Tibial nerve (tissue), 4 donors: Measurements from ENCODE around the gene SIRPA. TPM values are rescaled to one million over a fixed set of nuclear protein-coding genes. Genes with fewer than 3 reads are reported as not detected.

ENCODE experiments used
- DNase-seq, 2 donors: peaks; one replicate each; pipeline ENCODE4 v3.0.0-alpha.2; 2019; ENCODE audit warnings: low spot score in 2 of 2
- H3K27ac ChIP-seq, 4 donors: fragments of 200-600 bp; sonication (generic) in 3 of 4; one replicate each; pipeline ENCODE4 v1.5.1; 2017 to 2019; ENCODE audit warnings: mild to moderate bottlenecking in 1 of 4
- H3K27me3 ChIP-seq, 2 donors: fragments of 200-600 bp; sonication (generic) in 1 of 2; one replicate each; pipeline versions ENCODE4 v1.5.1 to v1.6.0; 2017 to 2019
- H3K36me3 ChIP-seq, 3 donors: fragments of 200-600 bp; sonication (generic); one replicate each; pipeline ENCODE4 v1.5.1; 2018 to 2019
- H3K4me1 ChIP-seq, 4 donors: fragments of 200-600 bp; sonication (generic) in 3 of 4; one replicate each; pipeline ENCODE4 v1.5.1; 2017 to 2019
- H3K4me3 ChIP-seq, 4 donors: fragments of 200-600 bp; sonication (generic) in 3 of 4; one replicate each; pipeline ENCODE4 v1.5.1; 2017 to 2019; ENCODE audit warnings: mild to moderate bottlenecking in 1 of 4, moderate library complexity in 1 of 4
- H3K9me3 ChIP-seq, 4 donors: fragments of 200-600 bp; sonication (generic) in 3 of 4; one replicate each; pipeline ENCODE4 v1.5.1; 2017 to 2019
- CTCF ChIP-seq, 5 experiments: fragments of 200-600 bp in 3 of 5; fragments of 450-650 bp in 2 of 5; sonication (generic) in 3 of 5; IDR thresholded peaks; one replicate each; pipeline ENCODE4 v1.5.1; 2016 to 2019; ENCODE audit warnings: antibody characterized with exemption in 5 of 5, mild to moderate bottlenecking in 3 of 5, moderate library complexity in 2 of 5
- EP300 ChIP-seq, 2 donors: sonication (generic); formaldehyde crosslinking; IDR thresholded peaks; one replicate each; pipeline ENCODE4 v1.6.1; 2017; ENCODE audit warnings: antibody characterized with exemption in 2 of 2, mild to moderate bottlenecking in 1 of 2
- POLR2A ChIP-seq, 2 donors: fragments of 450-650 bp; IDR thresholded peaks; one replicate each; pipeline ENCODE4 v1.6.1; 2017; ENCODE audit warnings: antibody characterized with exemption in 2 of 2, mild to moderate bottlenecking in 2 of 2, moderate library complexity in 2 of 2
- WGBS, 2 donors: methylation state at CpG; one replicate each; pipeline ENCODE4 v1.1.5; 2018; 5-methylcytosine and 5-hydroxymethylcytosine counted together
- total RNA-seq, 4 donors: library from RNA; depleted of rRNA; stranded (reverse); fragments of >200 nt; gene quantifications; one replicate each; pipeline ENCODE4 v1.1.0, GENCODE V29; 2016

SIRPA gene
- total RNA-seq, 4 donors from 2014 or later: 31.7 to 53.0 (median 41.1) TPM

GRCh38 chr20:1898482-1899240 lies 3.5 kb downstream of the SIRPA start:
- Histone ChIP-seq H3K4me1 (peaks cover 0 to 67% (median 21%) of the 10 kb centered on the region in 4 donors), H3K27me3 (no peaks in the 10 kb centered on the region), H3K36me3 (peaks cover 0 to 9% (median 0%) of the 10 kb centered on the region in 3 donors), H3K9me3 (no peaks in the 10 kb centered on the region), H3K4me3 (no peak overlapping the region), H3K27ac (peak overlapping the region in 2 of 4 donors; percentile 96)
- whole genome bisulfite sequencing, 2 donors: 81 to 87% methylated on average over 15 of the region's 15 CpGs
- no peak for DNase-seq
- TF ChIP-seq EP300 (IDR thresholded peaks at IDR 0.05) (no peak), CTCF (IDR thresholded peaks at IDR 0.05) (no peak), POLR2A (IDR thresholded peaks at IDR 0.05) (no peak)

- Histone ChIP-seq H3K9me3 (no peaks in the 10 kb centered on the region), H3K4me3 (no peak overlapping the region), H3K4me1 (peaks cover 0 to 61% (median 21%) of the 10 kb centered on the region in 4 donors), H3K27ac (peak overlapping the region in 2 of 4 donors; percentile 34 to 96), H3K36me3 (peaks cover 0 to 9% (median 0%) of the 10 kb centered on the region in 3 donors), H3K27me3 (no peaks in the 10 kb centered on the region)
- DNase-seq: no peak
- WGBS, 2 donors: 69 to 82% methylated on average over 6 of the region's 6 CpGs
- no peak for TF ChIP-seq POLR2A (IDR thresholded peaks at IDR 0.05)
- no peak for TF ChIP-seq EP300 (IDR thresholded peaks at IDR 0.05)
- no peak for TF ChIP-seq CTCF (IDR thresholded peaks at IDR 0.05)
These were observed 4.0 kb downstream of the SIRPA start for GRCh38 chr20:1899241-1899525.

- H3K36me3 ChIP-seq: peaks cover 0 to 18% (median 0%) of the 10 kb centered on the region in 3 donors
- no peaks in the 10 kb centered on the region for H3K9me3 ChIP-seq
- peak; percentile 25 to 43 for DNase-seq
- peaks cover 0 to 60% (median 20%) of the 10 kb centered on the region in 4 donors for H3K4me1 ChIP-seq
- peak overlapping the region in 2 of 4 donors; percentile 30 to 50 for H3K27ac ChIP-seq
- no peak overlapping the region for H3K4me3 ChIP-seq
- TF ChIP-seq CTCF (IDR thresholded peaks at IDR 0.05) (peak in 4 of 5 experiments; percentile 16 to 40 (median 27)), EP300 (IDR thresholded peaks at IDR 0.05) (peak in 1 of 2 donors; percentile 20), POLR2A (IDR thresholded peaks at IDR 0.05) (no peak)
- H3K27me3 ChIP-seq: no peaks in the 10 kb centered on the region
- WGBS, 2 donors: 40 to 43% methylated on average over 10 of the region's 10 CpGs
These were observed 5.2 kb downstream of the SIRPA start for GRCh38 chr20:1900321-1900801.

- H3K4me1 ChIP-seq: peaks cover 0 to 58% (median 10%) of the 10 kb centered on the region in 4 donors
- H3K4me3 ChIP-seq: no peak overlapping the region
- H3K27me3 ChIP-seq: no peaks in the 10 kb centered on the region
- whole genome bisulfite sequencing, 2 donors: 89 to 92% methylated on average over 18 of the region's 18 CpGs
- no peak for TF ChIP-seq EP300 (IDR thresholded peaks at IDR 0.05)
- no peak for TF ChIP-seq POLR2A (IDR thresholded peaks at IDR 0.05)
- no peaks in the 10 kb centered on the region for H3K9me3 ChIP-seq
- no peak overlapping the region for H3K27ac ChIP-seq
- DNase-seq: no peak
- H3K36me3 ChIP-seq: peaks cover 0 to 24% (median 0%) of the 10 kb centered on the region in 3 donors
These were observed 6.5 kb downstream of the SIRPA start for GRCh38 chr20:1901704-1902103.

GRCh38 chr20:1902188-1902587 lies 7.0 kb downstream of the SIRPA start:
- H3K27me3 ChIP-seq: no peaks in the 10 kb centered on the region
- no peaks in the 10 kb centered on the region for H3K9me3 ChIP-seq
- 94 to 96% methylated on average over 4 of the region's 4 CpGs for WGBS, 2 donors
- no peak for TF ChIP-seq POLR2A (IDR thresholded peaks at IDR 0.05)
- TF ChIP-seq EP300 (IDR thresholded peaks at IDR 0.05): no peak
- TF ChIP-seq CTCF (IDR thresholded peaks at IDR 0.05): no peak
- H3K36me3 ChIP-seq: peaks cover 0 to 24% (median 0%) of the 10 kb centered on the region in 3 donors
- H3K4me1 ChIP-seq: peaks cover 0 to 54% (median 9%) of the 10 kb centered on the region in 4 donors
- no peak overlapping the region for H3K4me3 ChIP-seq
- no peak for DNase-seq
- H3K27ac ChIP-seq: no peak overlapping the region
